ENCODE data around the gene DIDO1. TPM values are rescaled to one million over a fixed set of nuclear protein-coding genes. Genes with fewer than 3 reads are reported as not detected.

DIDO1 gene
- total RNA-seq, 4 donors from 2014 or later, result 24.2 to 39.3 (median 28.7) TPM

GRCh38 chr20:62829231-62830230 is 96.8 kb downstream of the DIDO1 start:
- H3K4me1 ChIP-seq, result peaks cover 0 to 4% of the 10 kb centered on the region in 2 donors
- no peak for ATAC-seq
- in situ Hi-C loops (cut with MboI; ENCODE audit: low sequenced_read_pairs in 4 of 4), result no loop called here
- no peaks in the 10 kb centered on the region for H3K9me3 ChIP-seq
- DNase-seq, result no peak
- H3K27ac ChIP-seq, result no peak overlapping the region
- TF ChIP-seq POLR2A (IDR thresholded peaks at IDR 0.05), result no peak
- TF ChIP-seq, protein P1, sequence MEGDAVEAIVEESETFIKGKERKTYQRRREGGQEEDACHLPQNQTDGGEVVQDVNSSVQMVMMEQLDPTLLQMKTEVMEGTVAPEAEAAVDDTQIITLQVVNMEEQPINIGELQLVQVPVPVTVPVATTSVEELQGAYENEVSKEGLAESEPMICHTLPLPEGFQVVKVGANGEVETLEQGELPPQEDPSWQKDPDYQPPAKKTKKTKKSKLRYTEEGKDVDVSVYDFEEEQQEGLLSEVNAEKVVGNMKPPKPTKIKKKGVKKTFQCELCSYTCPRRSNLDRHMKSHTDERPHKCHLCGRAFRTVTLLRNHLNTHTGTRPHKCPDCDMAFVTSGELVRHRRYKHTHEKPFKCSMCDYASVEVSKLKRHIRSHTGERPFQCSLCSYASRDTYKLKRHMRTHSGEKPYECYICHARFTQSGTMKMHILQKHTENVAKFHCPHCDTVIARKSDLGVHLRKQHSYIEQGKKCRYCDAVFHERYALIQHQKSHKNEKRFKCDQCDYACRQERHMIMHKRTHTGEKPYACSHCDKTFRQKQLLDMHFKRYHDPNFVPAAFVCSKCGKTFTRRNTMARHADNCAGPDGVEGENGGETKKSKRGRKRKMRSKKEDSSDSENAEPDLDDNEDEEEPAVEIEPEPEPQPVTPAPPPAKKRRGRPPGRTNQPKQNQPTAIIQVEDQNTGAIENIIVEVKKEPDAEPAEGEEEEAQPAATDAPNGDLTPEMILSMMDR (IDR thresholded peaks at IDR 0.05 in 4 of 5, conservative IDR thresholded peaks at IDR 0.05 in 1 of 5), result no peak
- no peaks in the 10 kb centered on the region for H3K36me3 ChIP-seq
- H3K27me3 ChIP-seq, result peaks cover 0 to 10% (median 8%) of the 10 kb centered on the region in 3 donors
- intact Hi-C loops (cut with DNase I; ENCODE audit: low total_unique reads), result no loop called here
- H3K4me3 ChIP-seq, result no peak overlapping the region

DNA sequence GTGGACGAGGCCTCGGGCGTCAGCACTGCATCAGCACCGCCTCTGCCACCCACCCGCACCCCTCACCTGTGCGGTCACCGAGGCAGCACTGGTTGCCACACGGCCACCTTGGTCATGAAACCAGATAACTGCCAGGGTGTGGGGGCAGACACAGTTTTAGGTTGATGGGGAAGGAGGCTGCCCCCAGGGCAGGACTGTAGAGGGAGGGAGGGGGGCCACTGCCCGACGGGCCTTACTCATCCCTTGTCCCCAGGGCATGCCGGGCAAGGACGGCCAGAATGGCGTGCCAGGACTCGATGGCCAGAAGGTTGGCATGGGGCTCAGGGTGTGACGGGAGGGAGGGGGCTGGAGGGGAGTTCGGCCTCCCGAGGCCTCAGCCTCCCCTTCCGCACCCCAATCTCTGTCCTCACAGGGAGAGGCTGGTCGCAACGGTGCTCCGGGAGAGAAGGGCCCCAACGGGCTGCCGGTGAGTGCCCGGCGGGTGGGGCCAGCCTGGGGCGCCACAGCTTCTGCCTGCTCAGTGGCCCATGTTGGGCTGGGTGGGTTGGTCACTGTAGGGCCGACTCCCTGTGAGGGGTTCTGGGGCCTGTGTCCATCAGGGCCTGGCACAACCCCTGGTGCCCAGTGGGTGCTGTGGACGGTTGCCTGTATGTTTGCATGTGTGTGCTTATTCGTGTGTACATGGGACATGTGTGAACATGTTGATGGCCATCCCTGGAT is 97.6 kb downstream of the DIDO1 start:
- Histone ChIP-seq H3K27ac (no peak overlapping the region), H3K27me3 (peaks cover 0 to 14% (median 10%) of the 10 kb centered on the region in 3 donors), H3K4me1 (peaks cover 0 to 7% of the 10 kb centered on the region in 2 donors), H3K9me3 (no peaks in the 10 kb centered on the region), H3K4me3 (no peak overlapping the region), H3K36me3 (no peaks in the 10 kb centered on the region)
- ATAC-seq (no peak), DNase-seq (no peak)
- in situ Hi-C loops (cut with MboI; ENCODE audit: low sequenced_read_pairs in 4 of 4), result no loop called here
- intact Hi-C loops (cut with DNase I; ENCODE audit: low total_unique reads), result no loop called here
- TF ChIP-seq, protein P1 (IDR thresholded peaks at IDR 0.05 in 4 of 5, conservative IDR thresholded peaks at IDR 0.05 in 1 of 5), result no peak
- no peak for TF ChIP-seq POLR2A (IDR thresholded peaks at IDR 0.05)

DNA sequence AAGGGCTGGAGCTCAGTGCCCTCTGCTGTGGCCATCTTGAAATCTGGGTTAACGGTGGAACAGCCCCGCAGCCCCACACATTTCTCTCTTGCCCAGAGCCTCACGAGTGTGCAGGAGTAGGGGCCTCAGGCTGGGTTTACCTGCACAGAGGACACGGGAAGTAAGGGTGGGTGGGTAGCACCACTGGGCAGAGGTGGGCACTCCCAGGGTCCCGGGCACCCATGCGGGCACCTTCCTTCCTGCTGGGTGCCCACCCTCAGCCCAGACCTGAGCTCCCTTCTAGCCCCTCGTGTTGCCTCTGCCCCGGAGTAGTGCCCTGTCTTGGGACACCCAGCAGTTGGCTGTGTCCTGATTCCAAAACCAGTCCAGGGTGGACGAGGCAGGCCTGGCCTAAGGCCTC is 98.3 kb downstream of the DIDO1 start:
- H3K4me1 ChIP-seq, result peaks cover 0 to 7% of the 10 kb centered on the region in 2 donors
- DNase-seq (no peak), ATAC-seq (no peak)
- no peaks in the 10 kb centered on the region for H3K9me3 ChIP-seq
- intact Hi-C loops (cut with DNase I; ENCODE audit: low total_unique reads) (no loop called here), in situ Hi-C loops (cut with MboI; ENCODE audit: low sequenced_read_pairs in 4 of 4) (no loop called here)
- H3K27me3 ChIP-seq, result peaks cover 0 to 10% (median 8%) of the 10 kb centered on the region in 3 donors
- H3K36me3 ChIP-seq, result no peaks in the 10 kb centered on the region
- no peak overlapping the region for H3K4me3 ChIP-seq
- no peak overlapping the region for H3K27ac ChIP-seq
- TF ChIP-seq POLR2A (IDR thresholded peaks at IDR 0.05), result no peak
- TF ChIP-seq, protein P1 (IDR thresholded peaks at IDR 0.05 in 4 of 5, conservative IDR thresholded peaks at IDR 0.05 in 1 of 5), result no peak

Other genes starting within 250 kb of the DIDO1 start
- gene NTSR1, start 217.7 kb downstream of the DIDO1 start, total RNA-seq, result under 1 TPM in 2 of 4 donors, not detected in 2; 0.04 to 0.13 TPM
- gene MRGBP, start 130.0 kb downstream of the DIDO1 start, total RNA-seq, result 1 to 10 TPM; 7.8 to 9.8 (median 8.2) TPM
- 10 to 100 TPM; 21.9 to 52.1 (median 40.5) TPM for gene OGFR, start 121.7 kb downstream of the DIDO1 start, total RNA-seq
- 1 to 10 TPM in 2 of 4 donors, under 1 TPM in 2; 0.41 to 4.1 (median 1.6) TPM for gene COL9A3, start 109.5 kb downstream of the DIDO1 start, total RNA-seq
- gene TCFL5, start 64.7 kb downstream of the DIDO1 start, total RNA-seq, result 1 to 10 TPM; 5.3 to 7.3 (median 6.3) TPM
- gene GID8, start 11.6 kb upstream of the DIDO1 start, total RNA-seq, result 10 to 100 TPM; 12.8 to 16.2 (median 13.5) TPM
- gene SLC17A9, start 26.2 kb upstream of the DIDO1 start, total RNA-seq, result 1 to 10 TPM in 3 of 4 donors, under 1 TPM in 1; 0.55 to 2.4 (median 1.2) TPM
- not detected for gene BHLHE23, start 80.5 kb upstream of the DIDO1 start, total RNA-seq

All from gastrocnemius medialis (tissue), 4 donors.